PFSK-1 (cell line): ENCODE data around the gene ALDOC.

Experiments used
- FOXP2 ChIP-seq: optimal IDR thresholded peaks from 2 replicates; pipeline ENCODE3; 2011; ENCODE audit warnings: borderline replicate concordance, control low read depth, inconsistent platforms; ENCODE audit not compliant: insufficient read depth; ENCODE audit errors: extremely low read length, extremely low read depth
- POLR2AphosphoS5 ChIP-seq: IDR thresholded peaks from 2 replicates; pipeline ENCODE4 v1.6.1; 2012; ENCODE audit warnings: low read depth, mild to moderate bottlenecking, control low read depth, low read length, moderate library complexity
- SIN3A ChIP-seq: IDR thresholded peaks from 2 replicates; pipeline ENCODE4 v1.6.1; 2012; ENCODE audit warnings: mild to moderate bottlenecking, low read length, moderate library complexity, borderline replicate concordance; ENCODE audit not compliant: insufficient read depth
- TAF1 ChIP-seq: IDR thresholded peaks from 2 replicates; pipeline ENCODE4 v1.6.1; 2012; ENCODE audit warnings: low read length, control low read depth, borderline replicate concordance; ENCODE audit not compliant: insufficient read depth
- TF ChIP-seq, protein P1 (sequence below), 2 experiments: IDR thresholded peaks; 2 replicates each; pipeline versions ENCODE4 v1.6.1 to v1.8.0; 2011 to 2012; ENCODE audit warnings: low read depth in 2 of 2, low read length in 2 of 2, control low read depth in 1 of 2, inconsistent platforms in 1 of 2, mild to moderate bottlenecking in 1 of 2, moderate library complexity in 1 of 2; ENCODE audit not compliant: insufficient read depth in 1 of 2

The ALDOC gene

DNA sequence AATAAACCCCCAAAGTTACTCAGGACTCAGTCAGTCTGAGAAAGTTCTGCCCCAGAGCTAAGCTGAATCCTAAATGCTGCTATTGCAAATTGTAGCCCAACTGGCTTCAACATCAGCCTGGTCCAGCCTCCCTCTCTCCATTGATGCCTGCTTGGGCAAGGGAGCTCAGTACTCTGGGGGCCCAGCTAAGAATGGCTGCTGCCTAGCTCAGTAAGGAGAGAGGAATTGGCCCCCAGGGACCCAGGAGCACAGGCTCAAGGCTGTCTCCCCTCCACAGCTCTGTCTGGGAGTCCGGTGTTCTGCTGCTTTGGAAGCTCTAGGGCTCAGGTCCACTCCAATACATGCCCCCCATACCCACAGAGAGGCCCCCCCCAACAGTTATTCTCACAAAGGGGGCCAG is 25.8 kb downstream of the ALDOC start:
- TF ChIP-seq TAF1 (no peak), SIN3A (no peak), POLR2AphosphoS5 (no peak), FOXP2 (no peak)
- TF ChIP-seq, protein P1, sequence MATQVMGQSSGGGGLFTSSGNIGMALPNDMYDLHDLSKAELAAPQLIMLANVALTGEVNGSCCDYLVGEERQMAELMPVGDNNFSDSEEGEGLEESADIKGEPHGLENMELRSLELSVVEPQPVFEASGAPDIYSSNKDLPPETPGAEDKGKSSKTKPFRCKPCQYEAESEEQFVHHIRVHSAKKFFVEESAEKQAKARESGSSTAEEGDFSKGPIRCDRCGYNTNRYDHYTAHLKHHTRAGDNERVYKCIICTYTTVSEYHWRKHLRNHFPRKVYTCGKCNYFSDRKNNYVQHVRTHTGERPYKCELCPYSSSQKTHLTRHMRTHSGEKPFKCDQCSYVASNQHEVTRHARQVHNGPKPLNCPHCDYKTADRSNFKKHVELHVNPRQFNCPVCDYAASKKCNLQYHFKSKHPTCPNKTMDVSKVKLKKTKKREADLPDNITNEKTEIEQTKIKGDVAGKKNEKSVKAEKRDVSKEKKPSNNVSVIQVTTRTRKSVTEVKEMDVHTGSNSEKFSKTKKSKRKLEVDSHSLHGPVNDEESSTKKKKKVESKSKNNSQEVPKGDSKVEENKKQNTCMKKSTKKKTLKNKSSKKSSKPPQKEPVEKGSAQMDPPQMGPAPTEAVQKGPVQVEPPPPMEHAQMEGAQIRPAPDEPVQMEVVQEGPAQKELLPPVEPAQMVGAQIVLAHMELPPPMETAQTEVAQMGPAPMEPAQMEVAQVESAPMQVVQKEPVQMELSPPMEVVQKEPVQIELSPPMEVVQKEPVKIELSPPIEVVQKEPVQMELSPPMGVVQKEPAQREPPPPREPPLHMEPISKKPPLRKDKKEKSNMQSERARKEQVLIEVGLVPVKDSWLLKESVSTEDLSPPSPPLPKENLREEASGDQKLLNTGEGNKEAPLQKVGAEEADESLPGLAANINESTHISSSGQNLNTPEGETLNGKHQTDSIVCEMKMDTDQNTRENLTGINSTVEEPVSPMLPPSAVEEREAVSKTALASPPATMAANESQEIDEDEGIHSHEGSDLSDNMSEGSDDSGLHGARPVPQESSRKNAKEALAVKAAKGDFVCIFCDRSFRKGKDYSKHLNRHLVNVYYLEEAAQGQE (IDR thresholded peaks at IDR 0.05; ENCODE audit: insufficient read depth in 1 of 2, low read depth in 2 of 2, low read length in 2 of 2): no peak

DNA sequence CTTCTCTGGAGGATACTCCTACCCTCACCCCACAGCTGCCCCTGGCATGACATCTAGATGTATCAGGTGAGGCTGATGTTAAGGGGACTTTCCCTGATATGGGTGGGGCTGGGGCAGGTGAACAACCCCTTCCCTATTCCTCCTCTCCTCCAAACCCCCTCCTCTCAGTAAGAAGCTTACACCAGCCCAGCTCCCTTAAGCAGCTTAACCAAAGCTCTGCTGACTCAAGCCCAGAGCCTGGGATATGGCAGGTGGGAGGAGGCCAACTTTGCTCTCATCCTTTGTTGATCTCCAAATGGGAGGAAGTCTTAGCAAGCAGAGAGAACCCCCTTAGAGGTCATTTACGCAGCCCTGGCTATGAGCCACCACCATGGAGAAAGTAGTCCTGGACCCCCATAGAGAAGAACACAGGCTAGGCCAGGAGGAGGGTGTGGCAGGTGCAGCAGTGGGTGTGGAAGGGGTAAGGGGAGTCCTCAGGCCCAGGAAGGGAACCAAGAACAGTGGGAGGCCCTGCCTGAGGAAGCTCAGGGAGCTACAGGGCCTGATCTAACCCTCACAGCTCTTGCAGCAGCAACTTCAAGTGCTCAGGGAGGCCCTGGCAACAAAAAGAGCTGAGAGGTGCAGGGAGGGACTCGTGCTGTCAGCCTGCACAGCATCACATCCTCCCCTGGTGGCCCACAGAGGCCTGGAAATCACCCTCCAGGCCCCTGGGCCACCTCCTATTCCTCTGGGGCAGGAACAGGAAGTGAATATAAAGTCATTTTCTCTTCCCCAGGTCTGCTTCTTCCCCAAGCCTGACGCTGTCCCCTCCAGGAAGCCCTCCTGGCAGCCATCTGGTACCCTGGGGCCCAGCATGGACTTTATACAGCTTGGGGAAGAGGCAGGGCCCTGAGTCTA is 27.2 kb downstream of the ALDOC start:
- TF ChIP-seq, protein P1 (IDR thresholded peaks at IDR 0.05; ENCODE audit: insufficient read depth in 1 of 2, low read depth in 2 of 2, low read length in 2 of 2): no peak
- TF ChIP-seq TAF1 (no peak), SIN3A (no peak), POLR2AphosphoS5 (no peak), FOXP2 (no peak)

DNA sequence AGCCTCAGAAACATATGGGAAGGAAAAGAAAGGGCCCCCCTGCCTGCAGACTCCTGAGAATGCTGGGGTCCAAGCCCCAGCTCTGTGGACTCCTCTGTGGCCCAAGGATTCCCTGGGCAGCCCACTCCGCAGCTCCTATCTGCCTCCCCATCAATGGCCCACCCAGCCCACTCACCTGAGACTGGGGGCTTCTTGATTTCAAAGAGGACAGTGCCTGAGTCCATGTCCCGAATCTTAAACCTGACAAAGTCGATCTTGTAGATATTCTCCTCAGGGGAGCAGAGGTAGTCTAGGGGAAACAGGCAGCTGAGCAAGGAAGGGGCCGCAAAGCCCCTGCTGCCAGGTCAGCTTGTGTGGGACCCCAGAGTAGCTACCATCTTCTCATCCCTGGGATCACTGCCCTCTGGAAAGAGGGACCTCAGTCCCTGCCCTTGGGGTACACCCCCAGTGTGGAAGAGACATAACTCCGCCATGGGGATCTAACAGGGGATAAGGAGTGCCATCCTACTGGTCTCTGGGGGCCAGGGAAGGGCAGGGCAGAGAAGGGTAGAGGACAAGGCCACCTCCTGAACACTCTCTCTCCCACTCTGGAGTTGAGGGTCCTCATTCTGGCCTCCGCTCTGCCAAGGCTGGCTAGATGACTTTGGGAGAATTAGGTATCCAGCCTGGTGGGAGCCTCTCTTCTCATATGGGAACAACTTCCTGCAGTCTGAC is 28.1 kb downstream of the ALDOC start:
- no peak for TF ChIP-seq POLR2AphosphoS5
- TF ChIP-seq TAF1: no peak
- TF ChIP-seq, protein P1 (IDR thresholded peaks at IDR 0.05; ENCODE audit: insufficient read depth in 1 of 2, low read depth in 2 of 2, low read length in 2 of 2): no peak
- TF ChIP-seq FOXP2: no peak
- no peak for TF ChIP-seq SIN3A

DNA sequence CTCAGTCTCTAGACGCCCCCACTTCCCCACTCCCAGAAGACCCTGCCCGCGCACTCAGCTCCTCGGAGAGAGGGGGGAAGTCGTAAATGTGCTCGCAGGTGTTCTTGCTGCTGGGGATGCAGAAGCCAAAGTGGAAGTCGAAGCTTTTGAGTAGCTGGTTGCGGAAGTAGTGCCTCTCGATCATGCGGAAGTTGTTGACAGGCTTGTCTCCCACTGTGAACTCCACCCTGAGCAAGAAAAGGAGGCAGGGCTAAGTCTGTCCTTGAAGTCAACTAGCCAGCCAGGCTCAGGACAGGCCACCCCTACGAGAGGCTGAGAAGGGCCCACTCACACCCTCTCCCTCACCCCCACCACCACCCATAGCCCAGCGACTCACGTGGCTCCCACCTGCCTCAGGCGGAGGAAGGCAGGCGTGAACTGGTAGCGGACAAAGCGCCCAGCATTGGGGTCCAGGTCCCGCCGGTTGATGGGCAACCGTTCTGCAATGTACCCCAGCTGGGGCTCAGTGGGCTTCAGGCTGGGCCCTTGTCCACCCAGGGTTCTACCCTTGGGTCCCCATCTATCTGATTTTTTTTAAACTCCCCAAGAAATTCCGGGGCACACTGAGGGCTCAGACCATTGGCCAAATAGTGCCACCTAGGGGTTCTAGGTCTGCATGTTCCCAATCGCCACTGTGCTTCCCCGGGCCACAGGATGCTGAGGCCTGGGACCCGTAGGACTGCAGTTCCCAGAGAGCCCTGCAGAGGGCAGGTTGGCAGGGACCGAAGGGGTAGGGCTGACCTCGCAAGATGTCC is 28.9 kb downstream of the ALDOC start:
- no peak for TF ChIP-seq FOXP2
- TF ChIP-seq, protein P1 (IDR thresholded peaks at IDR 0.05; ENCODE audit: insufficient read depth in 1 of 2, low read depth in 2 of 2, low read length in 2 of 2): no peak
- no peak for TF ChIP-seq TAF1
- TF ChIP-seq POLR2AphosphoS5: no peak
